Activated T-helper 2 cell treated with anti-CD3 and anti-CD28 coated beads, Interferon-gamma antibody, Interleukin-2, Interleukin-4, amounts not matched to agents 10 μg/mL and 5 μg/mL and 100 μg/mL, durations not matched to agents 14 hours and 24 hours and 36 hours (primary cell): ENCODE results near the gene PACS2. TPM values are rescaled to one million over a fixed set of nuclear protein-coding genes. Genes with fewer than 3 reads are reported as not detected.
A peak's percentile ranks its signal among the peaks of the same experiment; 100 is the strongest.

Source experiments
- DNase-seq: peaks from one replicate; pipeline ENCODE4 v3.0.0; 2021; ENCODE audit warnings: low spot score
- H3K27ac Mint-ChIP-seq: one replicate; pipeline ENCODE4 v1.8.0; 2021; ENCODE audit warnings: mixed read lengths
- H3K27me3 Mint-ChIP-seq: one replicate; pipeline ENCODE4 v1.8.0; 2021; ENCODE audit warnings: low read depth, mixed read lengths
- H3K36me3 Mint-ChIP-seq: one replicate; pipeline ENCODE4 v1.8.0; 2021; ENCODE audit warnings: low read depth, mixed read lengths
- H3K4me1 Mint-ChIP-seq: one replicate; pipeline ENCODE4 v1.8.0; 2021; ENCODE audit warnings: low read depth, mixed read lengths
- H3K4me3 Mint-ChIP-seq: one replicate; pipeline ENCODE4 v1.8.0; 2021; ENCODE audit warnings: low read depth, mild to moderate bottlenecking, moderate library complexity, mixed read lengths
- H3K9me3 Mint-ChIP-seq: one replicate; pipeline ENCODE4 v1.8.0; 2021; ENCODE audit warnings: mixed read lengths
- intact Hi-C: fragments of 100-400 bp; cut with micrococcal nuclease; formaldehyde crosslinking; loops from one replicate; pipeline ENCODE4 v1.15.1; 2023
- total RNA-seq: library from RNA; stranded (reverse); gene quantifications from 2 replicates; pipeline ENCODE4 v1.2.3, GENCODE V29; 2022

PACS2 gene
- total RNA-seq, 1 donor from 2014 or later = 35.2 TPM

DNA sequence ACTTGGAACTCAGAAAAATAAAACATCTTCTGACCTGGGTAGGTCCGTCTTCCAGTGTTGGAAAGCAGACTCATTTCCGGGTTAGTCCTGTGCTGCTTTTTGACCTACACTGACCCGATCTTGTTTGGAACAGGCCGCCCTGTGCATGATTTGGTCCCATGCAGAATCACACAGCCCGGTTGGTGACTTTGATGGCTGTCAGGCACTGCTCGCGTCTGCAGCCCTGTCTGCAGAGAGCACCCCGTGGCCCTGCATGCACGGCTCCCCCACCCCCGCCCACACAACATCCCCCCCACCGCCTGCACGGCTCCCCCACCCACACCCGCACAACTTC lies 31.6 kb downstream of the PACS2 start:
- no peak overlapping the region for H3K4me3 Mint-ChIP-seq
- intact Hi-C loops = no loop called here
- H3K27ac Mint-ChIP-seq = no peak overlapping the region
- no peak for DNase-seq
- no peaks in the 10 kb centered on the region for H3K27me3 Mint-ChIP-seq
- peaks cover 5% of the 10 kb centered on the region for H3K9me3 Mint-ChIP-seq
- no peaks in the 10 kb centered on the region for H3K4me1 Mint-ChIP-seq
- no peaks in the 10 kb centered on the region for H3K36me3 Mint-ChIP-seq

DNA sequence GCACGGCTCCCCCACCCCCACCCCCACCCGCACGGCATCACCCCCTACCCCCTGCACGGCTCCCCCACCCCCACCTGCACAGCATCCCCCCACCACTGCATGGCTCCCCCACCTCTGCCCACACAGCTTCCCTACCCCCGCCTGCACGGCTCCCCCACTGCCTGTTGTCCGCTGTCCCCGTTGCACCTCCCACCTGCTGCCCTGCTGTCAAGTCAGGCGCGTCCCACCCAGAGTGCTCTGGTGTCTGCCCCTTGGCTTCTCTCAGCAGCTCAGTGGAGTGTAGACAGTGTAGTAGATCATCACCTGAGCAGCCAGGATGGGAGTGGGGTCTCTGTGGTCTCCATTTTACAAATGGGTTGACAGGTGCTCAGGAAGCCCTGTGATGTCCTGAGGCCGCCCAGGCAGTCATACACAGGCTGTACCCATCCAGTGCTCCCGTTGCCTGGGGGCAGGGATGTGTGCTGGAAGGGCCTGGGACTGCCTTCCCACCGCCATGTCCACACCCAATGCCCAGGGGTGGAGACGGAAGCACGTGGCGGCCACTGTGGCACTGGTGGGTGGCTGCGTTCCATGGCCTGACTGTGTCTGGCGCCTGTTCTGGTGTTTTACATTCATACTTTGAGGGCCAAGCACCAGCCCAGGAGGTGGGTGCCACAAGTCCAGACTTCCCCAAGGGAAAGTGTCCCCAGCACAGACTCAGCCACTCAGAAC lies 32.5 kb downstream of the PACS2 start:
- Mint-ChIP-seq H3K4me1 (peaks cover under 1% of the 10 kb centered on the region), H3K9me3 (peaks cover 5% of the 10 kb centered on the region), H3K27ac (no peak overlapping the region), H3K36me3 (no peaks in the 10 kb centered on the region), H3K27me3 (no peaks in the 10 kb centered on the region), H3K4me3 (no peak overlapping the region)
- no peak for DNase-seq
- intact Hi-C loops = no loop called here

DNA sequence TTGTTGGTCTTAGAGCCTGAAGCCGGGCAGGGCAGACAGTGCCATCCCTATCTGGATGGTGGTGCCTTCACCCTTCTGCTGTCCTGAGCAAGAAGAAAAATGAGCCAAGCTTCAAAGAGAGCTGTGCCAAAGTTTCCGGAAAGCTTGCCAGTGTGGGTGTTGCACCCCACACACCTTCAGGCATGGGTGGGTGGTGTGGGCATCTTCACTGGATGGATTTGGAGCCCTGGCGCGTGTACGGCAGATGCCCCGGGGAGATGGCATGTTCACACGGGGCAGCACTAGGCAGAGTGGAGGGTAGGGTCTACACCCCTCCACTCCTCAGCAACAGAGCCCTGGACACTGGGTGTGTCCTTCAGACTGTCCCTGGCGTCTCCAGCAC lies 33.0 kb downstream of the PACS2 start:
- no peaks in the 10 kb centered on the region for H3K27me3 Mint-ChIP-seq
- H3K9me3 Mint-ChIP-seq = peaks cover 5% of the 10 kb centered on the region
- peaks cover 2% of the 10 kb centered on the region for H3K4me1 Mint-ChIP-seq
- intact Hi-C loops = no loop called here
- no peak overlapping the region for H3K27ac Mint-ChIP-seq
- no peak overlapping the region for H3K4me3 Mint-ChIP-seq
- H3K36me3 Mint-ChIP-seq = no peaks in the 10 kb centered on the region
- no peak for DNase-seq

DNA sequence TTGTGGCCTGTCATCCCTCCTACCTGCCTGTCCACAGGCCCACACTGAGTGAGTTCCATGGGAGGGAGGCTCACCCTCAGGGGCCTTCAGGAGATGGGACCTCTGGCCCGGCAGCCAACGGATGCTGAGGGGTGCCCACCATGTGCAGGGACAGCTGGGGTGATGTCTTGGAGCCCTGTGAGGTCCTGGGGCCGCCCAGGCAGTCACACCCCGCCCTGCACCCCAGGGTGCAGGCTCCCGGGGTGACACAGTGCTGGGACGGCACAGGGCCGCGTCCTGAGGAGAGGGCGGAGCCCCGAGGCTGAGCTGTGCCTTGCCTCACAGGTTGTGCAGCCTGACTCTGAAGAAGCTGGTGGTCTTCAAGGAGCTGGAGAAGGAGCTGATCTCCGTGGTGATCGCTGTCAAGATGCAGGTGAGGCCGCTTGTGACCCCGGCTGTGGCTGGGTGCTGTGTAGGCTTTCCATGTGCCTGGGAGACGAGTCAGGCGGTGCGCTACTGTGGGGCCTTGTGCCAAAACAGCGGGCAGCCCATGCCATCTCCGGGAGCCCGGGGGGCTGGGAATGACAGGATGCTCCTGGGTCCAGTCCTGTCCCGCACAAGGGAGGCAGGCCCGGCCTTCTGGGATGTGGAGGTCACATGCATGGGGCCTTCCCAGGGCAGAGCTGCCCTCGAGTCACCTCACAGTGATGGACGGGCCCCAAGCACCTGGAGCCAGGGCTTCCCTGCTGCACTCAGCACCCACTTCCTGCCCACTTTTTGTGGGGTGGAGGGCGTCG lies 33.8 kb downstream of the PACS2 start:
- no peak for DNase-seq
- no peak overlapping the region for H3K27ac Mint-ChIP-seq
- H3K36me3 Mint-ChIP-seq = no peaks in the 10 kb centered on the region
- intact Hi-C loops = no loop called here
- peaks cover 2% of the 10 kb centered on the region for H3K4me1 Mint-ChIP-seq
- H3K27me3 Mint-ChIP-seq = no peaks in the 10 kb centered on the region
- no peak overlapping the region for H3K4me3 Mint-ChIP-seq
- peaks cover 5% of the 10 kb centered on the region for H3K9me3 Mint-ChIP-seq

DNA sequence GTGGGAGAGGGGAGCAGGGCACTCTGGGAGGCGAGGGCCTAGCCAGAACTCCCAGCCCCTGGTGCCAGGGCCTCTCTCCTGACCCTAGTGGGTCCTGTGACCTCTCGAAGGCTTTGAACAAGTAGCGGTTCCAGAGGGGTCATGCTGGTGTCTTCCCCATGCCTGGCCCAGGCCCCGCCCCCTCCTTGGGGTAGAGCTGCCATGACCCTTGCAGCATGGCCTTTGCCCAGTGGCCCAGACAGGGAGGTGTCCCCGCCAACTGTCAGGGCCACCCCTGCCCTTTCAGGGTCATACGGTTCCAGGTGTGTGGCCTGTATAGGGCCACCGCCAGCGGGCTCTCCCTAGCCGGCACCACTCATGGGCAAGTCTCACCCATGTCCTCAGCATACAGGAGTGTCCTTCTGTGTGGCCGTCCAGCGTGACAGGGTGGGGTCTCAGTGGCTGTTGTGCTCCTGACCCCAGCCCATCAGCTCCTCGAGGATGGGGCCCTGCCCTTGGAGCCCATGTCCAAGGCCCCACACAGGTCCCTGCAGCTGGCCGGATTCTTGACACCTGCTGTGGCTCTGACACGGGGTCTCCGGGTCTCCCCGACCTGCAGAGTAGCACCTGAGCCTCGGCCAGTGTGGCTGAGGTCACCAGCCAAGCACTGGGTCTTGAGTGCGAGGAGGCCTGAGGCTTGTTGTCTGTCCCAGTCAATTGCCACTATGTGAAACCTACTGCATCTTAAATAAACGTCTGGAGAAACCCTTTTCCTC lies 34.6 kb downstream of the PACS2 start:
- Mint-ChIP-seq H3K9me3 (peaks cover 5% of the 10 kb centered on the region), H3K27ac (no peak overlapping the region), H3K27me3 (no peaks in the 10 kb centered on the region), H3K36me3 (no peaks in the 10 kb centered on the region), H3K4me3 (no peak overlapping the region), H3K4me1 (peaks cover 2% of the 10 kb centered on the region)
- intact Hi-C loops = no loop called here
- DNase-seq = no peak

DNA sequence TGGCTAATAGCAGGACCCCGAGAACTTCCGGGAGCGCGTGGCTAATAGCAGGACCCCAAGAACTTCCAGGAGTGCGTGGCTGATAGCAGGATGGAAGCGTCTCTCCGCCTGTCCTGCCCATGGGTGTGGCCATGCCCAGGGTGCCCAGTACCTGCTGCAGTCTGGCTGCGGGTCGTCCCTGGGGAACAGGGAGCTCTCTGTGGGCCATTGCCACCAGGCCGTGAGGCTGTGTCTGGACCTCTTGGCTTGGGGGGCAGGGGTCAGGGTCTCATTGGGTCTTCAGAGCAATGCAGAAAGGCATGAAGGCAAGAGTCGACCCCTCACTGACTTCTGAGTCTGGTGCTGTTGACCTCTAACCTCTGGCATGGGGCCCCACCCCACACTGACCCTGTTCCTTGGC lies 35.4 kb downstream of the PACS2 start:
- no peaks in the 10 kb centered on the region for H3K36me3 Mint-ChIP-seq
- H3K27me3 Mint-ChIP-seq = no peaks in the 10 kb centered on the region
- H3K9me3 Mint-ChIP-seq = peaks cover 5% of the 10 kb centered on the region
- H3K4me1 Mint-ChIP-seq = peaks cover 2% of the 10 kb centered on the region
- no peak for DNase-seq
- no peak overlapping the region for H3K27ac Mint-ChIP-seq
- H3K4me3 Mint-ChIP-seq = no peak overlapping the region
- intact Hi-C loops = no loop called here

DNA sequence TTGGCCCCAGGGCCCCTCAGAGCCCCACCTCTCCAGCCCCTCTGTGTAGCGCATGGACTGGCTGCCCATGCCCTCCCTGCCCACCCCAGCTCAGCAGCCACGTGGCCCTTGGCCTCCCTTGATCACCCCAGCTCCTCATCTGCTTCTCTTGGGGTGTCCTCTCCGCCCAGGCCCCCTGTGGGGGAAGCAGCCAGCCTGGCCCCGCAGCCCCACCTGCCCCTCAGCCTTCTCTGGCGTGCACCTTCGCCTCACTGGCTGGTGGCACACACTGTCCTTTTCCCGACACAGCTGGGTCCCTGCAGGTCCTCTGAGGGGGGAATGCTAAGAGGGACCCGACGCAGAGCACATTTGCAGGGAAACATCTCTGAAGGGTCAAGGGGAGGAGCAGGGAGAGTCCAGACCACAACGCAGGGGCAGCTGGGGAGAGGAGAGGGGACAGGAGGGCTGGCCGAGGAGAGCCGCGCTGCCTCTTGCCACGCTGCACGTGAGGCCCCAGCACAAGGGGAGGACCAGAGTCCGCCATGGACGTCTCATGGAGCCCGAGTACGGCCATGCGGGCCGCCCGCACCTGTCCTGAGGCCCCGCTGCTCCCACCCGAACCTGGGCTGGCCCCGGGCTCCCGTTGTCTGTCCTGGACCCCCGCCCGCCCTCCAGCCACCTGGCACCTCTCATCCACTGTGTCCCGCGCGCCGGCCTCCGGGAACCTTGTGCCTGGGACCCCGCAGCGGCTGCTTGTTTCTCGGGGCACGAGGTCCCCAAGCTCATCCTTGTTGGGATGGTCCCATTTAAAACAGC lies 36.1 kb downstream of the PACS2 start:
- no peak for DNase-seq
- Mint-ChIP-seq H3K27ac (no peak overlapping the region), H3K4me3 (no peak overlapping the region), H3K4me1 (peaks cover 2% of the 10 kb centered on the region), H3K36me3 (no peaks in the 10 kb centered on the region), H3K27me3 (no peaks in the 10 kb centered on the region), H3K9me3 (peaks cover 2% of the 10 kb centered on the region)
- intact Hi-C loops = no loop called here

DNA sequence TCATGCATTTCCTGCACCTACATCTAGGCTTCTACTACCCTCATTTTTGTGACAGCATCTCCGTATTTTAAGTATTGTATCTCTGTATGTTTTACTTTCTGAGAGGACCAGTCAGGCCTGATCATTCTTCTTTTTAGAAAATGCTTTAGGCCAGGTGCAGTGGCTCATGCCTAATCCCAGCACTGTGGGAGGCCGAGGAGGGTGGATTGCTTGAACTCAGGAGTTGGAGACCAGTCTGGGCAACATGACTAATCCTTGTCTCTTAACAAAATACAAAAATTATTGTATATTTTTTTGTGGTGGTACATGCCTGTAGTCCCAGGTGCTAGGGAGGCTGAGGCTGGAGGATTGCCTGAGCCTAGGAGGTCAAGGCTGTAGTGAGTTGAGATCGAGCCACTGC lies 36.9 kb downstream of the PACS2 start:
- Mint-ChIP-seq H3K36me3 (no peaks in the 10 kb centered on the region), H3K4me3 (no peak overlapping the region), H3K4me1 (peaks cover 2% of the 10 kb centered on the region), H3K27ac (no peak overlapping the region), H3K9me3 (no peaks in the 10 kb centered on the region), H3K27me3 (no peaks in the 10 kb centered on the region)
- intact Hi-C loops = no loop called here
- no peak for DNase-seq

DNA sequence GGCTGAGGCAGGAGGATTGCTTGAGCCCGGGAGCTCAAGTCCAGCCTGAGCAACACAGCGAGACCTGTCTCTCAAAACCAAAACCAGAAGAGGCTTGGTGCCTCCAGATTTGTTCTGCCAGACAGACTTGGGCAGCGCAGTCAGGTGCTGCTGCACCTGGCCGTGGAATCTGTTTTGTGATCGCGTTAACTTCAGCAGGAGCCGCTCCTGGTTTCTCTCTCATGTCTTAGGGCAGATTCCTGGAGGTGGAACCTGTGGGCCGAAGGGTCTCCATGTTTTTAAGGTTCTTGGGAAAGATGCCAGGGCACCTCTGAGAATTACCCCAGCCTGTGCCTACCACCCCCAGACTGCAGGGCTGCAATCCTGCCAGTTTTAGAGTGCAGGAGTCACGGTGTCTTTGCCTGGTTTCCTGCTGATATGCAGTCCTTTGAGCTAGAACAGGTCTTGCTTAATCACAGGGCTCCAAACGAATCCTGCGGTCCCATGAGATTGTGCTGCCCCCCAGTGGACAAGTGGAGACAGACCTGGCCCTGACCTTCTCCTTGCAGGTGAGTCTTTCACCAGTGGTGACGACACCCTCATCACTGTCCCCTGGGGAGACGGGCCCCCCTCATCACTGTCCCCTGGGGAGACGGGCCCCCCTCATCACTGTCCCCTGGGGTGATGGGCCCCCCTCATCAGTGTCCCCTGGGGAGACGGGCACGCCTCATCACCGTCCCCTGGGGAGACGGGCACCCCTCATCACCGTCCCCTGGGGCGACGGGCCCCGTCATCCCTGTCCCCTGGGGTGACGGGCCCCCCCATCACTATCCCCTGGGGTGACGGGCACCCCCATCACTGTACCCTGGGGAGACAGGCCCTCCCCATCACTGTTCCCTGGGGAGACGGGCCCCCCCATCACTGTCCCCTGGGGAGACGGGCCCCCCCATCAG lies 37.6 kb downstream of the PACS2 start:
- peaks cover 2% of the 10 kb centered on the region for H3K4me1 Mint-ChIP-seq
- no peaks in the 10 kb centered on the region for H3K9me3 Mint-ChIP-seq
- no peaks in the 10 kb centered on the region for H3K36me3 Mint-ChIP-seq
- intact Hi-C loops = loop anchor here (1.0 kb wide), 3 partner anchors 59 to 262 kb away; no protein-coding TSS in a partner anchor
- DNase-seq = peak; percentile 81
- H3K27ac Mint-ChIP-seq = no peak overlapping the region
- no peak overlapping the region for H3K4me3 Mint-ChIP-seq
- H3K27me3 Mint-ChIP-seq = no peaks in the 10 kb centered on the region

DNA sequence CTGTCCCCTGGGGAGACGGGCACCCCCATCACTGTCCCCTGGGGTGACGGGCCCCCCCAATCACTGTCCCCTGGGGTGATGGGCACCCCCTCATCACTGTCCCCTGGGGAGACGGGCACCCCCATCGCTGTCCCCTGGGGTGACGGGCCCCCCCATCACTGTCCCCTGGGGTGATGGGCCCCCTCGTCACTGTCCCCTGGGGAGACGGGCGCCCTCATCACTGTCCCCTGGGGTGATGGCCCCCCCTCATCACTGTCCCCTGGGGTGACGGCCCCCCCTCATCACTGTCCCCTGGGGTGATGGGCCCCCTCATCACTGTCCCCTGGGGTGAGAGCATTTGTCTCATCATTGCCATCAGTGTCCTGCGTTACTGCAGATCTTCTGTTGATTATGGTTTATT lies 38.6 kb downstream of the PACS2 start:
- peaks cover 2% of the 10 kb centered on the region for H3K4me1 Mint-ChIP-seq
- no peak overlapping the region for H3K4me3 Mint-ChIP-seq
- no peaks in the 10 kb centered on the region for H3K36me3 Mint-ChIP-seq
- H3K27ac Mint-ChIP-seq = no peak overlapping the region
- H3K9me3 Mint-ChIP-seq = no peaks in the 10 kb centered on the region
- intact Hi-C loops = no loop called here
- H3K27me3 Mint-ChIP-seq = no peaks in the 10 kb centered on the region
- DNase-seq = no peak

DNA sequence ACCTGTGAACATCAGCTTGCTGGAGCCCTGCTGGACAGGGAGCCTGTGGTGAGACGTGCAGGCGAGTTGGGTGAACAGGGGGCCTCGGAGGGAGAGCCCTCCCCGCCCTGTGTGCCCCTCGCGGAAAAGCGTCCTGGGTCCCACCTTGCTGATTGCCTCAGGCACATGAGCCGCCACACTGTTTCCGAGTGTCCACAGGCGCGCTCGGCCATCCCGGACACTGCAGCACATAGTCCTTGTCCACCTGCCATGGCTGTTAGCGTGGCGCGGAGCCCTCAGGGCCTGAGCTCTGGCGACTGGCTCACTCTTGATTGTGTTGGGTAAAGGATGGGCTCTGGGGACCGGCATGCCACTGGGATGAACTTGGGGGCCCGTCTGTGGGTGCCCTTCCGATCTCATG lies 40.0 kb downstream of the PACS2 start:
- Mint-ChIP-seq H3K4me3 (no peak overlapping the region), H3K36me3 (no peaks in the 10 kb centered on the region), H3K27me3 (no peaks in the 10 kb centered on the region), H3K4me1 (peaks cover 2% of the 10 kb centered on the region), H3K27ac (no peak overlapping the region), H3K9me3 (no peaks in the 10 kb centered on the region)
- no peak for DNase-seq
- intact Hi-C loops = no loop called here
